ENCODE measurements around the gene RGS4.
"Not testable (repeated sequence)": the region's sequence is repeated elsewhere in the genome, so short reads cannot be mapped to it uniquely, and the experiment has no call there.

RGS4 gene

DNA sequence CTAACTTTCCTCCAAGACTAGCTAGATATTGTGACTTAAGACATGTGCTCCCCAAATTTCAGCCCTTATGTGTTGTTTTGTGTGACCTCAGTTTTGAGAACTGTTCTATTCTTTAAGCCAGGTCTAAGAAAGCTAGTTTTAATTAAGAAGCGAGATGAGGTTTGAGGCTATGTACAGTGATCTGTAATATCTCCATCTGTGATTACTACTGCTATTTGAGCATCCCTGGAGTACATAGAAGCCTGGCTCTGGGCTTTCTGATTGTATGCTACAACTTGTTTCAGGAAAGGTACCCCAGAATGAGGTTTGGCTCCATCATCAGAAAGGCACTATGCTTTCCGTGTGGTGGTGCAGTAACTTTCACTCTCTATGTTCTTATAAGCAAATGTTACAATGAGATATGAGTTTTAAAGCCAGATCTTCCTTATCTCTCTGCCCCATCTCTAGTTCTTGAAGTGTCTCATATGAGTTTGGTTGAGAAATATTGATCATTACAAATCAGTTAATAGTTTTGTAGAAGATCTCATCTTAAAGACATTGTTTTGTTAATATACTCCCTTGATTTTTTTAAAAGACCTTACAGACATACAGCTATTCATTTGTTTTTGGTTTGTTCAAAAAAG is 605 bp downstream of the RGS4 start:
- DNase-seq, result no peak

GRCh38 chr1:163071405-163072255 is 2.5 kb downstream of the RGS4 start:
- no peak for DNase-seq

DNA sequence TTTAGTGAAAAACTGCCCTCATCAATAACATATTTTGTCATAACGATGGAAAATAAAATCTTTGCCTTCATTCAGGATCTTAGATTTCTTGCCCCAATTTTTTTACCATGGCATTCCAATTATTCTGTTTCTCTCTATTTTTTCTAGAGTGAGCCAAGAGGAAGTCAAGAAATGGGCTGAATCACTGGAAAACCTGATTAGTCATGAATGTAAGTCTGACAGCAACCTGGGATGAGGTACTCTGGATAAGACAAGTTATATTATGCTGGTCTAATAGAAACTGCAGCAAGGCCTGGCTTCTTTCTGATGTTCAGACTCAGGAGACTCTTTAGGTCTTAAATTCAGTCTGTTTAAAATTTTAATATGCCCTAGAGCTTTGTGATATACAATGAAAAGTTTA is 3.5 kb downstream of the RGS4 start:
- DNase-seq, result no peak

DNA sequence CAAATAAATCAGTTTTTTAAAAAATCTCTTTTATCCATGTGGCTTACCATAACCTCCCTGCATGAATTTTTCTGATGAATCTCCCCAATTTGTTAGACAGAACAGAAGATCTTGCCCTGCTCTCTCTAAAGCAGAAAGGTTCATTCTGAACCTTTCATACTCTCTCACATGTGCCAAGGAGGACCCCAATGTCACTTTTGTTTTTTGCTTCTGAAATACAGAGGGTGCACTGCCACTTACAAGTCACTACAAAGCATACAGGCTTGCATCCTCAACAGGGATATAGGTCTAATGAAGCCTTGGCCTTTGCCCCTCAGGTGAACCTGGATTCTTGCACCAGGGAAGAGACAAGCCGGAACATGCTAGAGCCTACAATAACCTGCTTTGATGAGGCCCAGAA is 4.8 kb downstream of the RGS4 start:
- no peak for DNase-seq

DNA sequence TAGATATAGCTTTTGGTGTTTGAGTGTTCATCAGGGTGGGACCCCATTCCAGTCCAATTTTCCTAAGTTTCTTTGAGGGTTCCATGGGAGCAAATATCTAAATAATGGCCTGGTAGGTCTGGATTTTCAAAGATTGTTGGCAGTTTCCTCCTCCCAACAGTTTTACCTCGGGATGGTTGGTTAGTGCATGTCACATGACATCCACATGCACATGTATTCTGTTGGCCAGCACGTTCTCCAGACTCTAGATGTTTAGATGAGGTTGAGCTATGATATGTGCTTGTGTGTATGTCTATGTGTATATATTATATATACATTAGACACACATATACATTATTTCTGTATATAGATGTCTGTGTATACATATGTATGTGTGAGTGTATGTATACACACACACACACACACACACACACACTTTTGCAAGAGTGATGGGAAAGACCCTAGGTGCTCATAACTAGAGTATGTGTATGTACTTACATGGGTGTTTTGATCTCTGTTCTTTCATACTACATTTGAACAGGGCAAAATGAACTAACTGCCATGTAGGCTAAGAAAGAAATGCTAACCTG is 5.6 kb downstream of the RGS4 start:
- DNase-seq, result no peak

GRCh38 chr1:163076044-163076443 is 6.9 kb downstream of the RGS4 start:
- no peak for DNase-seq

DNA sequence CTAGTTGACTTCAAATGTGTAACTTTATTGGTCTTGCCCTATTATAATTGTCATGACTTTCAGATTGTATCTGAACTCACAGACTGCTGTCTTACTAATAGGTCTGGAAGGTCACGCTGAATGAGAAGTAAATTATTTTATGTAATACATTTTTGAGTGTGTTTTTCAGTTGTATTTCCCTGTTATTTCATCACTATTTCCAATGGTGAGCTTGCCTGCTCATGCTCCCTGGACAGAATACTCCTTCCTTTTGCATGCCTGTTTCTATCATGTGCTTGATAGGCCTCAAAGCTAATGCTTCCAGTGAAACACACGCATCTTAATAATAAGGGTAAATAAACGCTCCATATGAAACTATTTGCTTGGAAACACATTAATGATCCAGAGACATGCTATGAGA is 7.3 kb downstream of the RGS4 start:
- DNase-seq, result no peak

GRCh38 chr1:163076981-163077761 is 8.0 kb downstream of the RGS4 start:
- no peak for DNase-seq

- DNase-seq, result no peak
Measured at GRCh38 chr1:163082971-163083370, 13.8 kb downstream of the RGS4 start.

DNA sequence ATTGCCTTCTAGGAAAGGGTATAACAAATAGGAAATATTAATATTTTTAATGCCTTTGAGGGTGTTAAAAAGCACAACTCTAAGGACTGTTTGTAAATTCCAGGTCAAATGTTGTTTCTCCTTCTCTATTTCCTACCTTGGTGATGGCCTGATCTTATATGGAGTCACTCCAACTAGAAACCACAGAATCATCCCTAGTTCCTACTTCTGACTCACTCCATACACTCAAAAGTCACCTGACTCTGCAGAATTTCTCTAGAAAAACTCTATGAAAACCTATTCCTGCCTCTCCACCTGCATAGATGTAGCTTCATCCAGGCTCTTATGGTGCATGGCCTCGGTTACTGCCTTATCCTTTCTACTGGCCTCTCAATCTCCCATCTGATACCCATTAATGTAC is 14.5 kb downstream of the RGS4 start:
- no peak for DNase-seq

DNA sequence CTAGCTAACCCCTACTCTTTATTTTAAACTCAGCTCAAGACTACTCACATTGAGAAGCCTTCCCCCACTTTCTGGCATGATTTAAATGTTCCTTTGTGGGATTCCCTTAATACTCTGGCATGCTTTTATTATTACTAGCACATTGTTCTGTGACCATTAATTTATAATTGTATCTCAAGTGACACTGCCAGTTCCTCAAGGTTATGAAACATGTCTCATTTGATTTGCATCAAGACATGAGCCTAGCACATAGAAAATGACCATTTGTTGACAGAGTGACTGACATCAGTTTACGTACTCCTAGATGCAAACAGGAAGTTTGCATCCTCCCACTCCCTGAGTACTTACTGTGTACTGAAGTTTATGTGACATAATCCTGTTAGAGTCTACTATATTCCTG is 15.2 kb downstream of the RGS4 start:
- no peak for DNase-seq

- DNase-seq, result no peak
Measured at GRCh38 chr1:163085041-163085903, 16.1 kb downstream of the RGS4 start.

DNA sequence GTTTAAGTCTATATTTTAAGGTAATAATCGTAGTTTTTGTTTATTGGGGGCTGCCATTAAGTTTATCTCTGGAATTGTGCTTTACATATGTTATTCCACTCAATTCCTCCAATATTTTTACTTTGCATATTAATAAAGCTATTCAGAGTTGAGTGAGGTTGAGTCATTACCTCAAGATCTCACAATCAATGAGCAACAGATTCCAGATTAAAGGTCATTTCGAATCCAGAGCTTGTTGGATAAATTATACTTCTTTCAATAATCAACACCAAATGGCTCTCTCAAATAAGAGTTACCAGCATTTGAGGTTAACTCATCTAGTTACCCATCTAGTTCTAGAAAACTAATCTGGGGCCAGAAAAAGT is 16.7 kb downstream of the RGS4 start:
- no peak for DNase-seq

DNA sequence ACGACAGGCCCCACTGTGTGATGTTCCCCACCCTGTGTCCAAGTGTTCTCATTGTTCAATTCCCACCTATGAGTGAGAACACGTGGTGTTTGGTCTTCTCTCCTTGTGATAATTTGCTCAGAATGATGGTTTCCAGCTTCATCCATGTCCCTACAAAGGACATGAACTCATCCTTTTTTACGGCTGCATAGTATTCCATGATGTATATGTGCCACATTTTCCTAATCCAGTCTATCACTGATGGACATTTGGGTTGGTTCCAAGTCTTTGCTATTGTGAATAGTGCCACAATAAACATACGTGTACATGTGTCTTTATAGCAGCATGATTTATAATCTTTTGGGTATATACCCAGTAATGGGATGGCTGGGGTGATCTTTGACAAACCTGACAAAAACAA is 20.0 kb downstream of the RGS4 start:
- DNase-seq, result not testable (repeated sequence)

DNA sequence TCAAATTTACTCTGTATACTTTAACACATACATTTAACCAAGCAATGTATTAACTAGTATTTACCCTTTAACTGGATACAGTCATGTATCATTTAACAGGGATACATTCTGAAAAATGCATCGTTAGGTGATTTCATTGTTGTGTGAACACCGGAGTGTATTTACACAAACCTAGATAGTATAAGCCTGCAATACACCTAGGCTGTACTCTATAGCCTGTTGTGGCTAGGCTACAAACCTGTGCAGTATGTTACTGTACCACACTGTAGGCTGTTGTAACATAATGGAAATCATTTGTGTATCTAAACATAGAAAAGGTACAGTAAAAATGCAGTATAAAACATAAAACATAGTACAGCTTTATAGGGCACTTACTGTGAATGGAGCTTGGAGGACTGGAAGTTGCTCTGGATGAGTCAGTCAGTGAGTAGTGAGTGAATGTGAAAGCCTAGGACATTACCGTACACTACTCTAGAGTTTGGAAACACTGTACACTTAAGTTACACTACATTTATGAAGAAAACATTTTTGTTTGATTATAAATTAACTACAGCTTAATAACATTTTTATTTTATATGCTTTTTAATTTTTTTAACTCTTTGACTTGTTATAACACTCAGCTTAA is 21.3 kb downstream of the RGS4 start:
- no peak for DNase-seq

DNA sequence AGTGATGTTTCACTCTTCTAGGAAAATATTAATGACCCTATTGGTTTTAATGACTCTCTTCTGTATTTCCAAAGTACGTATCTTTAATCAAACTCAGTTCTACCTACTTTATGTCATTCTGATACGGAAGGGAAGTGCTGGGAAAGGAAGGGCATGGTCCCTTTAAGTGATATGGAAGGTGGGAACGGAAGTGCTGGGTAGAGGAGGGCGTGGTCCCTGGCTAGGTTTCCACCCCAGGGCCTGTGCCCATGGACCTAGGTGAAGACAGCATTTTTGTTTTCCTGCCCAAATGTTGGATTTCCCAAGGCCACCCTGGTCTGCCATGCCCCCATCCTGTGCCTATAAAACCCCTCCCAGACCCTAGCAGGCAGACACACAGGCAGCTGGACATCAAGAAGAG is 24.0 kb downstream of the RGS4 start:
- DNase-seq, result no peak

GRCh38 chr1:163093579-163093978 is 24.4 kb downstream of the RGS4 start:
- no peak for DNase-seq

- DNase-seq, result no peak
Measured at GRCh38 chr1:163094182-163094581, 25.0 kb downstream of the RGS4 start.

- DNase-seq, result no peak
Measured at GRCh38 chr1:163094589-163094988, 25.4 kb downstream of the RGS4 start.

DNA sequence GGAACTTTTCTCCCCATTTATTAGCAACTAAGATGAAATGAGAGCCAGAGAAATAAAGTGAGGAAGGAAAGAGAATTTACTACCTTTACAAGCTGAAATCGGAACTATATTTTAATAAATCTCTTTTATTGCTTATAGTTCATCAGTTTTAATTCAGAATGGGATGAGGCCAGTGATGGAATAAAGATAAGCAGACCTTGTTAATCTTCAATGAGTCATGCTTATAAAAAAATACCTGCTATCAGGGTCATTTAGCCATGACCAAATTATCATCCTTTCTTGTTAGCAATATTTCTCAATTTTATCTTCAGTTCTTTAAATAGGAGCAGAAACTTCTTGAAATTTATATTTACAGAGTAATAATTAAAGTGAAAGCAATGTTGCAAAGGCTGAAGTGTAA is 26.1 kb downstream of the RGS4 start:
- DNase-seq, result no peak

DNA sequence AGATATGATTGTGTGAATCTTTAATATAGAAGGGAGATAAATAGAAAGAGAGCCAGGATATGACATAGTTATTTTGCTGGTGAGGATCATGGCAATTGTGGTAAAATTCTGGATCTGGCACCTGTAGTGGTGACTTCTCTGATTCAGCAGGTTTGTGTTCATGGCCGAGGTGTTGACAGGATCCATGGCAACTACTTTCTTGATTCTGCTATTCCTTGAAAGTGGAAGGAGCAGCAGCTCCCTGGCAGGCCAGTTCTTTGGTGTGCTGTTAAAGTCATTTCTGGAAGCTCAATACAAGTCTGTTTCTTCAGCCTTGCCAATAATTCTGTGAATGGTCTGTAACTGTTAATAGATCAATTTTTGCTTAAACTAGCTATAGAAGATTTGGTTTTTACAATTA is 33.4 kb downstream of the RGS4 start:
- no peak for DNase-seq
